A673 (cell line): ENCODE results near the gene TMEM39A.

Experiments
- CTCF ChIP-seq: fragments of 300-800, 200-600 bp; sonication (generic); conservative IDR thresholded peaks from 2 replicates; pipeline ENCODE4 v1.5.1; 2017; ENCODE audit warnings: low read depth, mild to moderate bottlenecking, antibody characterized with exemption, low read length, moderate library complexity, mixed read lengths
- EZH2 ChIP-seq: fragments of 200-600 bp; sonication (generic); IDR thresholded peaks from 2 replicates; pipeline ENCODE4 v1.6.1; 2017; ENCODE audit warnings: borderline replicate concordance, low read depth, mild to moderate bottlenecking, mixed read lengths, antibody characterized with exemption, low read length; ENCODE audit not compliant: poor library complexity, severe bottlenecking

GRCh38 chr3:119416873-119417272, 46.5 kb downstream of the TMEM39A start:
- TF ChIP-seq EZH2 (no peak), CTCF (no peak)
